Measurements from ENCODE around the gene NOP56. TPM values are rescaled to one million over a fixed set of nuclear protein-coding genes. Genes with fewer than 3 reads are reported as not detected.
A peak's percentile ranks its signal among the peaks of the same experiment; 100 is the strongest.

The NOP56 gene
- total RNA-seq, 1 donor from 2014 or later, result 84.9 TPM

GRCh38 chr20:2657674-2658073, 5.2 kb downstream of the NOP56 start:
- Histone ChIP-seq H3K4me3 (no peak overlapping the region), H3K27ac (no peak overlapping the region), H3K36me3 (peaks cover 90% of the 10 kb centered on the region), H3K4me1 (peaks cover 18% of the 10 kb centered on the region), H3K27me3 (ENCODE audit: low read depth) (no peaks in the 10 kb centered on the region), H3K9me3 (no peaks in the 10 kb centered on the region)
- no peak for ATAC-seq
- no peak for DNase-seq
- TF ChIP-seq CTCF (IDR thresholded peaks at IDR 0.05), result no peak
- intact Hi-C loops (cut with DNase I), result no loop called here

- Histone ChIP-seq H3K27ac (no peak overlapping the region), H3K36me3 (peaks cover 92% of the 10 kb centered on the region), H3K4me1 (peaks cover 20% of the 10 kb centered on the region), H3K27me3 (ENCODE audit: low read depth) (no peaks in the 10 kb centered on the region), H3K4me3 (no peak overlapping the region), H3K9me3 (no peaks in the 10 kb centered on the region)
- no peak for TF ChIP-seq CTCF (IDR thresholded peaks at IDR 0.05)
- DNase-seq, result no peak
- intact Hi-C loops (cut with DNase I), result no loop called here
- ATAC-seq, result no peak
Measured at GRCh38 chr20:2658414-2659354, 6.3 kb downstream of the NOP56 start.

- Histone ChIP-seq H3K4me1 (peaks cover 13% of the 10 kb centered on the region), H3K27ac (no peak overlapping the region), H3K27me3 (ENCODE audit: low read depth) (no peaks in the 10 kb centered on the region), H3K4me3 (no peak overlapping the region), H3K9me3 (no peaks in the 10 kb centered on the region), H3K36me3 (peaks cover 84% of the 10 kb centered on the region)
- ATAC-seq (no peak), DNase-seq (no peak)
- no peak for TF ChIP-seq CTCF (IDR thresholded peaks at IDR 0.05)
- intact Hi-C loops (cut with DNase I), result no loop called here
Measured at GRCh38 chr20:2659547-2659946, 7.1 kb downstream of the NOP56 start.

- intact Hi-C loops (cut with DNase I), result no loop called here
- peak overlapping the region; percentile 93 for H3K4me3 ChIP-seq
- DNase-seq (no peak), ATAC-seq (no peak)
- TF ChIP-seq CTCF (IDR thresholded peaks at IDR 0.05), result no peak
- H3K27me3 ChIP-seq (ENCODE audit: low read depth), result no peaks in the 10 kb centered on the region
- H3K36me3 ChIP-seq, result peaks cover 45% of the 10 kb centered on the region
- peaks cover 10% of the 10 kb centered on the region for H3K4me1 ChIP-seq
- peak overlapping the region; percentile 90 for H3K27ac ChIP-seq
- no peaks in the 10 kb centered on the region for H3K9me3 ChIP-seq
Measured at GRCh38 chr20:2663364-2663886, 11.0 kb downstream of the NOP56 start.

GRCh38 chr20:2663887-2664719, 11.7 kb downstream of the NOP56 start, which contains the start of gene IDH3B:
Gene IDH3B (minus strand): TSS chr20:2664216. CDS start chr20:2664188, 28 bp downstream.
- TF ChIP-seq CTCF (IDR thresholded peaks at IDR 0.05), result no peak
- peak within 1 kb of the TSS; percentile 93 for H3K4me3 ChIP-seq
- peaks cover 10% of the 10 kb centered on the region for H3K4me1 ChIP-seq
- DNase-seq, result peak; percentile 95
- intact Hi-C loops (cut with DNase I), result no loop called here
- peak within 1 kb of the TSS; percentile 90 for H3K27ac ChIP-seq
- ATAC-seq, result peak; percentile 96 to 99
- H3K9me3 ChIP-seq, result no peaks in the 10 kb centered on the region
- peaks cover 38% of the 10 kb centered on the region for H3K36me3 ChIP-seq
- no peaks in the 10 kb centered on the region for H3K27me3 ChIP-seq (ENCODE audit: low read depth)
